BJ (cell line): ENCODE measurements around the gene ZNF426. TPM values are rescaled to one million over a fixed set of nuclear protein-coding genes. Genes with fewer than 3 reads are reported as not detected.

Experiments used
- CTCF ChIA-PET: fragments of 350-600 bp; formaldehyde crosslinking; extraction: SDS; loops from one replicate; lab custom pipeline; 2021; ENCODE audit warnings: antibody characterized with exemption, inconsistent platforms; lab: Yijun Ruan, JAX
- POLR2A ChIA-PET: fragments of 300-600 bp; sonication (Branson Sonifier 250); formaldehyde crosslinking; extraction: SDS; loops from one replicate; lab custom pipeline; 2021; ENCODE audit warnings: antibody characterized with exemption; lab: Charles Lee
- DNase-seq: peaks from one replicate; pipeline ENCODE4 v3.0.0-alpha.2; 2011; ENCODE audit warnings: low read depth
- H3K27me3 ChIP-seq: 2 replicates; pipeline ENCODE4 v1.6.0; 2011; ENCODE audit warnings: low read length; ENCODE audit not compliant: control insufficient read depth, insufficient read depth
- H3K36me3 ChIP-seq: 2 replicates; pipeline ENCODE4 v1.5.1; 2011; ENCODE audit warnings: low read length; ENCODE audit not compliant: control insufficient read depth, insufficient read depth
- H3K4me3 ChIP-seq: 2 replicates; pipeline ENCODE4 v1.5.1; 2011; ENCODE audit warnings: low read depth, mild to moderate bottlenecking, control low read depth, low read length
- polyA plus RNA-seq: library from polyadenylated mRNA; depleted of rRNA; stranded (reverse); fragments of >200 nt; gene quantifications from 2 replicates; pipeline ENCODE4 v1.2.3, GENCODE V29; 2011
- TF ChIP-seq, protein P1 (sequence below): IDR thresholded peaks from 2 replicates; pipeline ENCODE4 v1.5.1; 2011; ENCODE audit warnings: low read depth, mild to moderate bottlenecking, control low read depth, inconsistent platforms, low read length, moderate library complexity; ENCODE audit not compliant: insufficient read depth

ZNF426 gene
- polyA plus RNA-seq, 1 experiment: 5.9 TPM

DNA sequence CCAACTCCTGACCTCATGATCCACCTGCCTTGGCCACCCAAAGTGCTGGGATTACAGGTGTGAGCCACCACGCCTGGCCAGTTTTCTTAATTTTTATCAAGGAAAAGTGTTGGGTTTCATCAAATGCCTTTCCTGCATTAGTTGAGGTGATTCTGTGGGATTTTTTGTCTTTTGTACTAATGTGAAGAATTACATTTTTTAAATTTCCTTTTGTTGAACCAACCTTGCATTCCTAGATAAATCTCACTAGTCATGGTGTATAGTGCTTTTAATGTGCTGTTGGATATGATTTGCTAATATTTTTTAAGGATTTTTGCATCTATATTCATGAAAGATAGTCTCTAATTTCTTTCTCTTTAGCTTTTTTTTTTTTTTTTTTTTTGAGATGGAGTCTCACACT, 37.6 kb downstream of the ZNF426 start:
- no peak overlapping the region for H3K4me3 ChIP-seq
- H3K36me3 ChIP-seq: no peaks in the 10 kb centered on the region
- no peak for DNase-seq
- POLR2A ChIA-PET: no interaction called here
- CTCF ChIA-PET: no interaction called here
- H3K27me3 ChIP-seq: no peaks in the 10 kb centered on the region
- TF ChIP-seq, protein P1, sequence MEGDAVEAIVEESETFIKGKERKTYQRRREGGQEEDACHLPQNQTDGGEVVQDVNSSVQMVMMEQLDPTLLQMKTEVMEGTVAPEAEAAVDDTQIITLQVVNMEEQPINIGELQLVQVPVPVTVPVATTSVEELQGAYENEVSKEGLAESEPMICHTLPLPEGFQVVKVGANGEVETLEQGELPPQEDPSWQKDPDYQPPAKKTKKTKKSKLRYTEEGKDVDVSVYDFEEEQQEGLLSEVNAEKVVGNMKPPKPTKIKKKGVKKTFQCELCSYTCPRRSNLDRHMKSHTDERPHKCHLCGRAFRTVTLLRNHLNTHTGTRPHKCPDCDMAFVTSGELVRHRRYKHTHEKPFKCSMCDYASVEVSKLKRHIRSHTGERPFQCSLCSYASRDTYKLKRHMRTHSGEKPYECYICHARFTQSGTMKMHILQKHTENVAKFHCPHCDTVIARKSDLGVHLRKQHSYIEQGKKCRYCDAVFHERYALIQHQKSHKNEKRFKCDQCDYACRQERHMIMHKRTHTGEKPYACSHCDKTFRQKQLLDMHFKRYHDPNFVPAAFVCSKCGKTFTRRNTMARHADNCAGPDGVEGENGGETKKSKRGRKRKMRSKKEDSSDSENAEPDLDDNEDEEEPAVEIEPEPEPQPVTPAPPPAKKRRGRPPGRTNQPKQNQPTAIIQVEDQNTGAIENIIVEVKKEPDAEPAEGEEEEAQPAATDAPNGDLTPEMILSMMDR: no peak

- TF ChIP-seq, protein P1: peak; percentile 47
- DNase-seq: no peak
- ChIA-PET CTCF (interaction anchor here (0.6 to 1.0 kb wide), 2 partner anchors 18 to 406 kb away, joined by 3 read pairs; no protein-coding TSS in a partner anchor), POLR2A (no interaction called here)
- H3K27me3 ChIP-seq: no peaks in the 10 kb centered on the region
- no peaks in the 10 kb centered on the region for H3K36me3 ChIP-seq
- peak within 1 kb of the TSS; percentile 39 for H3K4me3 ChIP-seq
Measured at GRCh38 chr19:9498183-9498902, 40.1 kb downstream of the ZNF426 start, which contains the start of gene ZNF560. Gene ZNF560 (minus strand): TSS chr19:9498616. CDS start chr19:9475313, 23,303 bp downstream.

GRCh38 chr19:9494096-9494495, 44.3 kb downstream of the ZNF426 start:
- DNase-seq: no peak
- H3K36me3 ChIP-seq: no peaks in the 10 kb centered on the region
- POLR2A ChIA-PET: no interaction called here
- H3K4me3 ChIP-seq: no peak overlapping the region
- TF ChIP-seq, protein P1: no peak
- CTCF ChIA-PET: no interaction called here
- no peaks in the 10 kb centered on the region for H3K27me3 ChIP-seq

- H3K27me3 ChIP-seq: no peaks in the 10 kb centered on the region
- CTCF ChIA-PET: no interaction called here
- H3K4me3 ChIP-seq: no peak overlapping the region
- H3K36me3 ChIP-seq: no peaks in the 10 kb centered on the region
- TF ChIP-seq, protein P1: no peak
- DNase-seq: no peak
- POLR2A ChIA-PET: no interaction called here
Measured at GRCh38 chr19:9487016-9487415, 51.4 kb downstream of the ZNF426 start.

DNA sequence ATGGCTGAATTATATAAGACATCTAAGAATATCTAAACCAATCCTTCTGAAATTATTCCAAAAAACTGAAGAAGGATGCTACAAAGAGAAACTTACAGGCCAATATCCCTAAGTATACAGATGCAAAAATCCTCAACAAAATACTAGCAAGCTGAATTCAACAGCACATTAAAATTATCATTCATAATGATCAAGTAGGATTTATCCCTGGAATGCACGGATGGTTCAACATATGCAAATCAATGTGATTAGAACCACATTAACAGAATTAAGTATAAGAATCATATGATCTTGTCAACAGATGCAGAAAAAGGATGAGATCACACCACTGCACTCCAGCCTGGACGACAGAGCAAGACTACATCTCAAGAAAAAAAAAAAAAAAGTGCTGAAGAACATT, 53.3 kb downstream of the ZNF426 start:
- no peak for DNase-seq
- H3K27me3 ChIP-seq: no peaks in the 10 kb centered on the region
- H3K36me3 ChIP-seq: no peaks in the 10 kb centered on the region
- TF ChIP-seq, protein P1: no peak
- CTCF ChIA-PET: no interaction called here
- no peak overlapping the region for H3K4me3 ChIP-seq
- POLR2A ChIA-PET: no interaction called here
